BE2C (cell line): ENCODE measurements around the gene TKTL1.

ENCODE experiments used
- DNase-seq: peaks from one replicate; pipeline ENCODE4 v3.0.0-alpha.2; 2020
- H3K27me3 ChIP-seq: fragments of 250-450 bp; sonication (Bioruptor Pico); 2 replicates; pipeline ENCODE4 v1.5.1; 2020; ENCODE audit warnings: mild to moderate bottlenecking
- H3K36me3 ChIP-seq: fragments of 250-450 bp; sonication (Bioruptor Pico); 2 replicates; pipeline ENCODE4 v1.5.1; 2020; ENCODE audit warnings: mild to moderate bottlenecking
- H3K4me1 ChIP-seq: fragments of 250-450 bp; sonication (Bioruptor Pico); 2 replicates; pipeline ENCODE4 v1.5.1; 2020
- H3K4me3 ChIP-seq: 2 replicates; pipeline ENCODE4 v1.5.1; 2011; ENCODE audit warnings: low read depth, low read length
- H3K9me3 ChIP-seq: fragments of 250-450 bp; sonication (Bioruptor Pico); 2 replicates; pipeline ENCODE4 v1.5.1; 2020
- TF ChIP-seq, protein P1 (sequence below): IDR thresholded peaks from 2 replicates; pipeline ENCODE4 v1.5.1; 2012; ENCODE audit warnings: mild to moderate bottlenecking, low read depth, low read length

The TKTL1 gene

DNA sequence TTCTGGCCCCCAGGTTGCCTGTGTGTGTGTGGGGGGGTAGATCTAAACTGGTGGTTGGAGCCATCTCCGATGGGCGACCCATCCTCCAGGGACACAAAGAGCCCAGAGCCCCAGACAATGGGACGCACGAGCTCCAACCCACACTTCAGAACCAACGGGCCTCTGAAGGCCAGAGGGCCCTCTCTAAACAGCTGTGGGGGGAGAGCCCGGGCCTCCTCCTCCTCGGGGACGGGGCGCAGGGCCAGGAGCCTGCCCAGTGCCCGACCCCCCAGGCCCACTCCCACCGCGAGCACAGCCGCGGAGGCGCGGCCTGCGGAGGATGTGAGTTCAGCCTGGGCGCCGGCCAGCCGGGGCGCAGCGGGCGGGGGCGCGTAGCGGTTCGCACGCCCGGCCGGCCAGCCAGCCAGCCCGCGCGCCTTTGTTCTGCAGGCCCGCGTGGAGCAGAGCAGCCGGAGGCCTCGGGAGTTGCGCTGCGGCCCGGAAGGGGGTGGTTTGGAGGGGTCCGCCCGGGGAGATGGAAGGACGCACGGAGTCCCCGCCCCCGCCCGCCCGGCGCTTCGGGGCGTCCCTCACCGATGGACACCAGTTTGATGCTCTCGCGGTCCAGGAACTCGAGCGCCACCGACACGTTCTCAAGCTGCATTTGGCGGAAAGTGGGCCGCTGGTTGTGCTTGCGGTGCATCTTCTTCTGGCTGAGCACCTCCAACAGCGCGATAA, 74.9 kb downstream of the TKTL1 start:
- no peaks in the 10 kb centered on the region for H3K9me3 ChIP-seq
- H3K4me3 ChIP-seq, result peak overlapping the region; percentile 79
- H3K4me1 ChIP-seq, result no peaks in the 10 kb centered on the region; the same call in none of the 2 replicates
- peaks cover 32% of the 10 kb centered on the region for H3K36me3 ChIP-seq
- TF ChIP-seq, protein P1, sequence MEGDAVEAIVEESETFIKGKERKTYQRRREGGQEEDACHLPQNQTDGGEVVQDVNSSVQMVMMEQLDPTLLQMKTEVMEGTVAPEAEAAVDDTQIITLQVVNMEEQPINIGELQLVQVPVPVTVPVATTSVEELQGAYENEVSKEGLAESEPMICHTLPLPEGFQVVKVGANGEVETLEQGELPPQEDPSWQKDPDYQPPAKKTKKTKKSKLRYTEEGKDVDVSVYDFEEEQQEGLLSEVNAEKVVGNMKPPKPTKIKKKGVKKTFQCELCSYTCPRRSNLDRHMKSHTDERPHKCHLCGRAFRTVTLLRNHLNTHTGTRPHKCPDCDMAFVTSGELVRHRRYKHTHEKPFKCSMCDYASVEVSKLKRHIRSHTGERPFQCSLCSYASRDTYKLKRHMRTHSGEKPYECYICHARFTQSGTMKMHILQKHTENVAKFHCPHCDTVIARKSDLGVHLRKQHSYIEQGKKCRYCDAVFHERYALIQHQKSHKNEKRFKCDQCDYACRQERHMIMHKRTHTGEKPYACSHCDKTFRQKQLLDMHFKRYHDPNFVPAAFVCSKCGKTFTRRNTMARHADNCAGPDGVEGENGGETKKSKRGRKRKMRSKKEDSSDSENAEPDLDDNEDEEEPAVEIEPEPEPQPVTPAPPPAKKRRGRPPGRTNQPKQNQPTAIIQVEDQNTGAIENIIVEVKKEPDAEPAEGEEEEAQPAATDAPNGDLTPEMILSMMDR, result no peak
- DNase-seq, result peak; percentile 35
- no peaks in the 10 kb centered on the region for H3K27me3 ChIP-seq

DNA sequence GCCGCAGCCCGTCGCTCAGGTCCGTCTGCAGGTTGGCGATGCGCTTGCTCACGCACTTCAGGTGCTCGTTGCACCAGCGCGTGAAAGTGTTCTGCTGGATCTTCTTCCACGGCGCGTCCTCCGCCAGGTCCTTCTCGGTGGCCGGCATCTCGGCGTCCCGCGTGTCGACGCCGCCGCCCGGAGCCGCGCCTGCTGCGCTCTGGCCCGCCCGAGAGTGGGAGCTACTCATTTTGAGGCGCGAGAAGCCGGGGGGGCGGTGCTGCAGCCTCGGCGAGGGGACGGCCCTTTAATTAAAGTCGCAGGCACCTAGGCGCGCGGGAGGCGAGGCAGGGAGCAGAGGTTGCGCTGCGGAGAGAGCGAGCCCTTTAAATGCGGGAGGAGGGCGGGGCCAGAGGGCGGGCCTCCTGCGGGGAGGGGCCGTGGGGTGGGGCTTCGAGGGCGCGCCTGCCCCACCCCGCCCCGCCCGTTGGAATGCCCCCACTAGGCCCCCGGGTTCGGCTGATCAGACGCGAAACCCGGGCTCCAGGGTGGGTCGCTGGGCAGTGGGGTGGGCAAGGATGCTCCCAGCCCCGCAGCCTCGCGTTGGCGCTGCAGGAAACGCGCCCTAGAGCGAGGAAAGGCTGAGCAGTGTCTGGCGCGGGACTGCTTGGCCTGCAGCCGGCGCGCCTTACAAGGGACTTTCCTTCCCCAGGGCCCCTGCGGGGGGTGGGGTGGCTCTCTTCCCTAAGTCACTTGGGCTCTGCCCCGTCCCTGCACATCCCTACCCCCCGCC, 75.6 kb downstream of the TKTL1 start:
- H3K9me3 ChIP-seq, result no peaks in the 10 kb centered on the region
- H3K4me1 ChIP-seq, result no peaks in the 10 kb centered on the region; the same call in none of the 2 replicates
- H3K4me3 ChIP-seq, result peak overlapping the region; percentile 79
- no peaks in the 10 kb centered on the region for H3K27me3 ChIP-seq
- TF ChIP-seq, protein P1, result no peak
- DNase-seq, result peak; percentile 90
- peaks cover 27% of the 10 kb centered on the region for H3K36me3 ChIP-seq

DNA sequence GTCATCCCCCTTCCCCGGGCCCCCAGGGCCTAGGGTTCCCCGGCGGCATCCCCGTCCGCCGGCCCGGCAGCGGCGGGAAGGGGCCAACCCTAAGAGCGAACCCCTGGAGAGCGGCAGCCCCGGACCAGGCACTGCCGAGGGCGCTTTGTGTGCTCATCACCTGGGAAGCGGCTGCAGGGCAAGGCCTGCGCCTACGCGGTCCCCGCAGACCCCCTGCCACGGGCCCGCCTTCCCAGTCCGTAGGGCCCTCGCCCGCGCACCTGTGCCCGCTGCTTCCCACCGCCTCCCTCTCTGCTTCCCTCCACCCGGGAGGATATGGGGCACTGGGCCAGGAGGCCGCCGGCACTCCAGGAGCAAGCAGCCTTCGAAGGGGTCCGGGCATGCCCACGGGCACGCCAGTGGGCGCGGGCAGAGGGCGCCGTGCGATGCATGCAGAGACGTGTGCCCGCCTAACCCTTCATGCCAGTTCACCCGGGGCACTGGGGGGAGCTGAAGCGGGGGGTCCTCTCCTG, 76.2 kb downstream of the TKTL1 start:
- DNase-seq, result no peak
- no peak overlapping the region for H3K4me3 ChIP-seq
- TF ChIP-seq, protein P1, result no peak
- H3K9me3 ChIP-seq, result no peaks in the 10 kb centered on the region
- H3K27me3 ChIP-seq, result no peaks in the 10 kb centered on the region
- peaks cover 20% of the 10 kb centered on the region for H3K36me3 ChIP-seq
- no peaks in the 10 kb centered on the region; the same call in none of the 2 replicates for H3K4me1 ChIP-seq

DNA sequence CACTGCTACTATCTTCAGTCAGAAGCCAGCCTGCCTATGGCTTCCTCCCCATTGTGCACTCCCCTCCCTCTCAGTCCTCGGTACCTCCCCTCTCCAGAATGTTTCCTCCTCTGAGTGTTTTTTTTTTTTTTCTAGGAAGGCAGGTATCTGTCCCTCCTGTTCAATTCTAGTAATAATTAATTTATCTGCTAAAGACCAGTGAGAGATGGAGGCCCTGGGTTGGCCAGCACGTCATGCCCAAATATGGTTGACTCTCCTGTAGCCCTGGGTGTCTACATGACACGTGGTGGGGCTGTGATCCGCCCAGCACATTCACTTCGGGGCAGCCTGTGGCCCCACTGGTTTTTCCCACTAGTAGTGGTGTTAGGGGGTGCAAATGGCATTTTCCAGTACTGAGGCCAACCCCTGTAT, 77.0 kb downstream of the TKTL1 start:
- no peaks in the 10 kb centered on the region for H3K27me3 ChIP-seq
- H3K36me3 ChIP-seq, result peaks cover 12% of the 10 kb centered on the region
- H3K4me1 ChIP-seq, result no peaks in the 10 kb centered on the region; the same call in none of the 2 replicates
- TF ChIP-seq, protein P1, result no peak
- H3K9me3 ChIP-seq, result no peaks in the 10 kb centered on the region
- DNase-seq, result no peak
- H3K4me3 ChIP-seq, result no peak overlapping the region

DNA sequence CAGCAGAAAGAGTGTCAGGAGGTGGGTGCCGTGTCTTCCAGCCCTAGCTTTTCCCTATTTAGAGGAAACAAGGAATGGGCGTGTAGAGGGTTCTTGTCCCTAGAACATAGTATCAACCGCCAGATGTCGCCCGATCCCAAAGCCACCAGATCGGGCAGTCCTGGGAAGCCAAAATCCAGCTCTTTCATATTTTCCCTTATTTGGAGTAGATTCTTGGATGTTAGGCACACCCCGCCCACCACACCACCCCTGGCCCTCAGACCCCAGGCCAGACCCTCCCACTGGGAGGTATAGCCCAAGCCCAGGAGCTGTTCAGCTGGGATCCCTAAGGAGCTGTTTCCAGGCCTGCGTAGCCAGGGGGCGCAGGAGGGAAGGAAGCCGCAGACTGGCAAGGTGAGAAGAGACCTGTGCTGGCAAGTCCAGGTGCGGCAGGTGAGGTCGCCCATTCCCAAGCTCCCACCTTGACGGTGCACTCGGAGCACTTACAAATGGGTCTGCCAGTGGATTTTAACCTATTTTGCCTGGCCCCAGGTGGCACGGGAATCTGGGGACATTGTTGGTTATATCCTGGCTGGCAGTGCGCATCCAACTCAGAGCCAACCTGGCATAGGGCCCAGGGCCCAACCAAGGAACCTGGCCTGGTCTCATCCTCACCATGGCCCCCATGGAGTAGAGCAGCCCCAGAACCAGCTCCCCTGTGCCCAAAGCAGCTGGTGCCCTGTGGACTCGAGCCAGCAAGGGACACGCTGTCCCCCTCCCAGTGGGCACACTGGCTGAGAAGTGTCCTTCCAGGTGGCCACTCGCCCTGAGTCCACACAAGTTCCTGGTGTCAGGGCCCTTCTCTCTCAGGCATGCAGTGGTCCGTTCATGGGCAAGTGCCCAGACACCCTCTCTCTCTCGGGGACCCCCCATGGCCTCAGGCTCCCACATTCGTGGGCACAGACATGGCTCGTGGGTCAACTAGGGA, 78.0 kb downstream of the TKTL1 start:
- DNase-seq, result no peak
- H3K27me3 ChIP-seq, result no peaks in the 10 kb centered on the region
- H3K36me3 ChIP-seq, result 0 out of 2 replicates have a peak, but pooled peaks cover 5% of the 10 kb centered on the region
- peak overlapping the region; percentile 41 for H3K4me3 ChIP-seq
- TF ChIP-seq, protein P1, result peak; percentile 21; the same call in 1 of the 2 replicates
- H3K9me3 ChIP-seq, result no peaks in the 10 kb centered on the region
- H3K4me1 ChIP-seq, result no peaks in the 10 kb centered on the region; the same call in none of the 2 replicates
